Lung (tissue), 12 donors: Measurements from ENCODE around the gene RSPO1. TPM values are rescaled to one million over a fixed set of nuclear protein-coding genes. Genes with fewer than 3 reads are reported as not detected.

ENCODE experiments used
- ATAC-seq: fragments of 200-7000 bp; cut with Tn5 transposase; one replicate; pipeline ENCODE4 v1.9.1; 2020; ENCODE audit warnings: moderate number of reproducible peaks; ENCODE audit not compliant: insufficient read depth, low FRiP score
- DNase-seq, 3 donors: peaks; one replicate each; pipeline ENCODE4 v3.0.0-alpha.2; 2013 to 2017
- H3K27ac ChIP-seq, 2 donors: one replicate each; pipeline ENCODE4 v1.5.1; 2013; ENCODE audit warnings: mild to moderate bottlenecking in 2 of 2, moderate library complexity in 2 of 2, control low read depth in 1 of 2, inconsistent platforms in 1 of 2, low read depth in 1 of 2, low read length in 1 of 2
- H3K27me3 ChIP-seq, 3 donors: one replicate each; pipeline ENCODE4 v1.5.1; 2013; ENCODE audit warnings: low read length in 2 of 3; ENCODE audit not compliant: control insufficient read depth in 3 of 3, insufficient read depth in 3 of 3
- H3K36me3 ChIP-seq, 4 donors: one replicate each; pipeline ENCODE4 v1.5.1; 2013; ENCODE audit warnings: low read length in 4 of 4, mild to moderate bottlenecking in 1 of 4, moderate library complexity in 1 of 4; ENCODE audit not compliant: control insufficient read depth in 4 of 4, insufficient read depth in 4 of 4
- H3K4me1 ChIP-seq, 5 donors: one replicate each; pipeline ENCODE4 v1.5.1; 2013; ENCODE audit warnings: low read length in 5 of 5, mild to moderate bottlenecking in 2 of 5, moderate library complexity in 1 of 5; ENCODE audit not compliant: control insufficient read depth in 5 of 5, insufficient read depth in 5 of 5
- H3K4me3 ChIP-seq: one replicate; pipeline ENCODE4 v1.5.1; 2013; ENCODE audit warnings: mild to moderate bottlenecking, control low read depth, moderate library complexity
- H3K9ac ChIP-seq, 2 donors: one replicate each; pipeline ENCODE4 v1.5.1; 2013; ENCODE audit warnings: low read length in 2 of 2, control low read depth in 1 of 2; ENCODE audit not compliant: insufficient read depth in 1 of 2
- H3K9me3 ChIP-seq, 4 donors: one replicate each; pipeline ENCODE4 v1.5.1; 2013; ENCODE audit warnings: low read length in 3 of 4, mild to moderate bottlenecking in 1 of 4, moderate library complexity in 1 of 4; ENCODE audit not compliant: control insufficient read depth in 4 of 4, insufficient read depth in 3 of 4
- CTCF ChIP-seq: IDR thresholded peaks from 2 replicates; pipeline ENCODE4 v1.5.1; 2012; ENCODE audit warnings: mild to moderate bottlenecking; ENCODE audit errors: control extremely low read depth, extremely low read depth
- WGBS, 2 donors: extraction: QIAGEN DNeasy Blood & Tissue Kit; methylation state at CpG; one replicate each; pipeline ENCODE4 v1.1.7; 2013; 5-methylcytosine and 5-hydroxymethylcytosine counted together
- polyA plus RNA-seq, 2 donors: library from polyadenylated mRNA; stranded (reverse); fragments of 200-250 nt; gene quantifications; one replicate each; pipeline ENCODE4 v1.2.1, GENCODE V29; 2013
- total RNA-seq, 2 donors: library from RNA; depleted of rRNA in 1 of 2; stranded (reverse); fragments of >200 nt in 1 of 2; gene quantifications; one replicate each; pipeline ENCODE4 v1.2.1, GENCODE V29; 2014 to 2021
- donor health status: control.
- donor health status: control.
- donor health status: Bipolar disorder and iron deficiency.
- donor health status: healthy.
- donor health status: DM: yes; HTN: yes; CAD: no.

RSPO1 gene
- total and polyA plus RNA-seq, 4 donors: 0.43 to 1.7 (median 1.2) TPM

GRCh38 chr1:37673920-37674319, 39.2 kb upstream of the RSPO1 start:
- no peak overlapping the region for H3K4me3 ChIP-seq
- WGBS, 2 donors: 47 to 63% methylated on average over 10 of the region's 10 CpGs
- peaks cover 0 to 16% (median 2%) of the 10 kb centered on the region in 3 donors for H3K27me3 ChIP-seq
- H3K36me3 ChIP-seq: no peaks in the 10 kb centered on the region
- TF ChIP-seq CTCF: no peak
- DNase-seq (no peak), ATAC-seq (no peak)
- H3K9me3 ChIP-seq: peaks cover 0 to 2% (median 0%) of the 10 kb centered on the region in 4 donors
- H3K4me1 ChIP-seq: peaks cover 0 to 3% (median 0%) of the 10 kb centered on the region in 5 donors
- H3K9ac ChIP-seq: no peak overlapping the region
- H3K27ac ChIP-seq: no peak overlapping the region

GRCh38 chr1:37672136-37672870, 37.6 kb upstream of the RSPO1 start:
- no peaks in the 10 kb centered on the region for H3K36me3 ChIP-seq
- DNase-seq (no peak), ATAC-seq (no peak)
- no peak for TF ChIP-seq CTCF
- peaks cover 0 to 3% (median 0%) of the 10 kb centered on the region in 5 donors for H3K4me1 ChIP-seq
- peaks cover 0 to 23% (median 2%) of the 10 kb centered on the region in 3 donors for H3K27me3 ChIP-seq
- H3K9ac ChIP-seq: no peak overlapping the region
- H3K4me3 ChIP-seq: no peak overlapping the region
- no peak overlapping the region for H3K27ac ChIP-seq
- peaks cover 0 to 2% (median 0%) of the 10 kb centered on the region in 4 donors for H3K9me3 ChIP-seq
- 77 to 81% methylated on average over 9 of the region's 9 CpGs for WGBS, 2 donors

GRCh38 chr1:37671261-37671660, 36.6 kb upstream of the RSPO1 start:
- no peak overlapping the region for H3K27ac ChIP-seq
- DNase-seq (no peak), ATAC-seq (no peak)
- TF ChIP-seq CTCF: no peak
- H3K36me3 ChIP-seq: no peaks in the 10 kb centered on the region
- H3K4me1 ChIP-seq: peaks cover 0 to 3% (median 0%) of the 10 kb centered on the region in 5 donors
- peaks cover 0 to 21% (median 2%) of the 10 kb centered on the region in 3 donors for H3K27me3 ChIP-seq
- 72 to 85% methylated on average over 6 of the region's 6 CpGs for WGBS, 2 donors
- no peak overlapping the region for H3K4me3 ChIP-seq
- H3K9me3 ChIP-seq: peaks cover 0 to 2% (median 0%) of the 10 kb centered on the region in 4 donors
- H3K9ac ChIP-seq: no peak overlapping the region
